GM12878 (cell line): ENCODE measurements around the gene GNAI2. TPM values are rescaled to one million over a fixed set of nuclear protein-coding genes. Genes with fewer than 3 reads are reported as not detected.

Source experiments
- ATAC-seq: fragments of 200-7000 bp; cut with Tn5 transposase; 3 replicates; pipeline ENCODE4 v1.9.1; 2020; ENCODE audit warnings: mild to moderate bottlenecking, moderate library complexity
- BruUV-seq: library from RNA; stranded (reverse); fragments of 400-500 nt; replicated peaks from 2 replicates; lab custom pipeline; 2021; lab: Mats Ljungman, UMichigan
- CTCF ChIA-PET: fragments of 300-600 bp; sonication (Branson Sonifier 250); formaldehyde crosslinking; extraction: SDS; loops from one replicate; lab custom pipeline; 2021; ENCODE audit warnings: inconsistent platforms; lab: Yijun Ruan, JAX
- POLR2A ChIA-PET: fragments of 350-600 bp; formaldehyde crosslinking; extraction: SDS; loops from one replicate; lab custom pipeline; 2021; ENCODE audit warnings: inconsistent platforms; lab: Charles Lee
- RAD21 ChIA-PET: fragments of 300-600 bp; sonication (Branson Sonifier 250); formaldehyde crosslinking; loops from one replicate; lab custom pipeline; 2023; ENCODE audit warnings: antibody characterized with exemption; ENCODE audit not compliant: unreplicated experiment; lab: Charles Lee
- SMC1A ChIA-PET: fragments of 300-600 bp; sonication (Branson Sonifier 250); formaldehyde crosslinking; loops from one replicate; lab custom pipeline; 2023; ENCODE audit not compliant: unreplicated experiment, uncharacterized antibody; lab: Charles Lee
- DNase-seq: peaks from one replicate; pipeline ENCODE4 v3.0.0-alpha.2; 2011; ENCODE audit warnings: low read depth, low spot score
- FAIRE-seq: peaks from 3 replicates; lab custom pipeline; 2011; peaks lifted over from hg19 to GRCh38; lab: Jason Lieb, UNC
- H2AFZ ChIP-seq: 2 replicates; pipeline ENCODE4 v1.6.0; 2011; ENCODE audit warnings: low read depth, low read length, control low read depth; ENCODE audit not compliant: control insufficient read depth
- H3K27ac ChIP-seq: 2 replicates; pipeline ENCODE4 v1.5.1; 2011; ENCODE audit warnings: control low read depth; ENCODE audit not compliant: control insufficient read depth, insufficient read depth
- H3K27me3 ChIP-seq, 2 experiments: replicated peaks in 1 of 2; 2 replicates each; pipeline versions ENCODE4 v1.6.0 to v1.6.1; 2011; ENCODE audit warnings: low read length in 1 of 2; ENCODE audit not compliant: control insufficient read depth in 2 of 2, insufficient read depth in 2 of 2
- H3K36me3 ChIP-seq, 2 experiments: 2 replicates each; pipeline ENCODE4 v1.5.1; 2011; ENCODE audit warnings: low read length in 1 of 2; ENCODE audit not compliant: control insufficient read depth in 2 of 2, insufficient read depth in 2 of 2
- H3K4me1 ChIP-seq: 2 replicates; pipeline ENCODE4 v1.6.1; 2011; ENCODE audit warnings: mild to moderate bottlenecking, low read length, moderate library complexity, mixed read lengths; ENCODE audit not compliant: control insufficient read depth, insufficient read depth
- H3K4me2 ChIP-seq: 2 replicates; pipeline ENCODE4 v1.6.0; 2011; ENCODE audit warnings: control low read depth; ENCODE audit not compliant: control insufficient read depth, insufficient read depth
- H3K4me3 ChIP-seq: fragments of 200-600 bp; sonication (generic); 2 replicates; pipeline ENCODE4 v1.5.1; 2016
- H3K79me2 ChIP-seq: 2 replicates; pipeline ENCODE4 v1.6.0; 2011; ENCODE audit warnings: low read length; ENCODE audit not compliant: control insufficient read depth, insufficient read depth
- H3K9ac ChIP-seq: 2 replicates; pipeline ENCODE4 v1.8.0; 2011; ENCODE audit warnings: low read length, control low read depth, mixed read lengths; ENCODE audit not compliant: control insufficient read depth, insufficient read depth
- H3K9me3 ChIP-seq: replicated peaks from 3 replicates; pipeline ENCODE4 v1.5.1; 2011; ENCODE audit warnings: mild to moderate bottlenecking, low read length; ENCODE audit not compliant: control insufficient read depth, insufficient read depth
- H4K20me1 ChIP-seq: 2 replicates; pipeline ENCODE4 v1.6.0; 2011; ENCODE audit not compliant: control insufficient read depth, insufficient read depth
- CBX5 ChIP-seq: sonication (generic); IDR thresholded peaks from 2 replicates; pipeline ENCODE4 v1.6.1; 2016; ENCODE audit warnings: low read depth, moderate library complexity, mild to moderate bottlenecking, inconsistent platforms
- CHD4 ChIP-seq: fragments of 200-600 bp; sonication (generic); IDR thresholded peaks from 2 replicates; pipeline ENCODE4 v1.6.1; 2016; ENCODE audit warnings: mild to moderate bottlenecking
- GABPA ChIP-seq: IDR thresholded peaks from 2 replicates; pipeline ENCODE4 v1.6.1; 2014; ENCODE audit warnings: antibody characterized with exemption, low read depth, mild to moderate bottlenecking, inconsistent platforms
- HCFC1 ChIP-seq: fragments of 150-350 bp; IDR thresholded peaks from 2 replicates; pipeline ENCODE4 v1.6.1; 2014; ENCODE audit warnings: low read length
- HSF1 ChIP-seq: fragments of 150-350 bp; IDR thresholded peaks from 2 replicates; pipeline ENCODE4 v1.6.1; 2014; ENCODE audit warnings: mild to moderate bottlenecking, low read depth, low read length
- POLR2AphosphoS5 ChIP-seq: IDR thresholded peaks from 2 replicates; pipeline ENCODE4 v1.6.1; 2011; ENCODE audit warnings: mild to moderate bottlenecking, low read length, inconsistent platforms
- POU2F2 ChIP-seq: IDR thresholded peaks from 3 replicates; pipeline ENCODE4 v1.6.1; 2011; ENCODE audit warnings: low read depth, mild to moderate bottlenecking, low read length, borderline replicate concordance
- RAD51 ChIP-seq: fragments of 450-650 bp; IDR thresholded peaks from 2 replicates; pipeline ENCODE4 v1.6.1; 2016; ENCODE audit warnings: moderate library complexity, mild to moderate bottlenecking, inconsistent platforms
- RUNX3 ChIP-seq: IDR thresholded peaks from 2 replicates; pipeline ENCODE4 v1.6.1; 2012; ENCODE audit warnings: low read length, inconsistent platforms
- SMC3 ChIP-seq: IDR thresholded peaks from 2 replicates; pipeline ENCODE4 v1.6.1; 2011; ENCODE audit warnings: low read length, improper control_type of control experiment, borderline replicate concordance
- SREBF1 ChIP-seq: IDR thresholded peaks from 2 replicates; pipeline ENCODE4 v1.6.1; 2012; ENCODE audit warnings: mild to moderate bottlenecking, low read length
- YY1 ChIP-seq: IDR thresholded peaks from 2 replicates; pipeline ENCODE4 v1.6.1; 2011; ENCODE audit warnings: low read depth, mild to moderate bottlenecking, low read length
- WGBS: methylation state at CpG from one replicate; pipeline ENCODE4 v1.1.6; 2016; ENCODE audit warnings: low lambda C conversion rate; ENCODE audit not compliant: insufficient replicate concordance, insufficient coverage; ENCODE audit errors: missing lambda C conversion rate; 5-methylcytosine and 5-hydroxymethylcytosine counted together
- in situ Hi-C: fragments of 300-500 bp; cut with MboI; formaldehyde crosslinking; loops from 9 replicates; pipeline ENCODE4 v1.14.3; 2018; ENCODE audit warnings: mixed read lengths
- intact Hi-C: fragments of 100-400 bp; cut with micrococcal nuclease; formaldehyde crosslinking; loops from one replicate; pipeline ENCODE4 v1.14.2; 2022; ENCODE audit not compliant: unreplicated experiment
- polyA plus RNA-seq, 11 experiments: library from polyadenylated mRNA; depleted of rRNA in 4 of 11; unstranded in 6 of 11; stranded (reverse) in 5 of 11; fragments of >200 nt; fragmentation: Nextera tagmentation in 4 of 11; fragmentation: Illumina TruSeq in 1 of 11; extraction: Ambion mirVana in 4 of 11; extraction: Trizol in 1 of 11; gene quantifications; 1 replicate in 1 of 11; 2 replicates in 10 of 11; pipeline versions ENCODE4 v1.2.1 to v1.2.3, GENCODE V29; 2011 to 2016; ENCODE audit warnings: inconsistent platforms in 2 of 11, missing spikeins in 2 of 11, low read depth in 1 of 11
- total RNA-seq, 4 experiments: library from RNA; depleted of rRNA in 3 of 4; stranded (reverse); fragments of >200 nt in 3 of 4; fragmentation: Illumina TruSeq in 1 of 4; extraction: Trizol in 1 of 4; gene quantifications; 2 replicates each; pipeline versions ENCODE4 v1.2.1 to v1.2.3, GENCODE V29; 2013 to 2021
- TF ChIP-seq, protein P1 (sequence below): fragments of 450-650 bp; IDR thresholded peaks from 2 replicates; pipeline ENCODE4 v1.6.1; 2017; ENCODE audit warnings: antibody characterized with exemption, mild to moderate bottlenecking, moderate library complexity

The GNAI2 gene
- total and polyA plus RNA-seq, 10 of the 15 experiments (the other 5 are each of a cell fraction or from before 2014, with no cell fraction given) = 5.0 to 346 (median 237) TPM

- no peaks in the 10 kb centered on the region for H3K4me1 ChIP-seq
- ChIA-PET CTCF (interaction anchor here (0.7 to 6.9 kb wide), 16 partner anchors 12 to 86 kb away, joined by 3 to 110 read pairs (median 4); partner anchors contain the start of genes GNAI2 and LSMEM2), SMC1A (interaction anchor here (1.0 to 2.9 kb wide), 4 partner anchors 20 to 79 kb away, joined by 3 to 24 read pairs (median 4); no protein-coding TSS in a partner anchor), RAD21 (interaction anchor here (1.0 to 5.6 kb wide), 3 partner anchors 34 to 72 kb away, joined by 3 to 72 read pairs (median 5); no protein-coding TSS in a partner anchor), POLR2A (no interaction called here)
- intact Hi-C loops = loop anchor here (1.0 kb wide), 2 partner anchors 34 to 81 kb away; no protein-coding TSS in a partner anchor
- 56% methylated on average over 8 of the region's 8 CpGs for WGBS
- no peak for FAIRE-seq
- H3K4me3 ChIP-seq = no peak overlapping the region
- ATAC-seq = no peak
- H3K36me3 ChIP-seq = no peaks in the 10 kb centered on the region
- no peak for DNase-seq
- no peaks in the 10 kb centered on the region for H4K20me1 ChIP-seq
- BruUV-seq = no TSS peak
- H3K79me2 ChIP-seq = no peaks in the 10 kb centered on the region
- no peak overlapping the region for H2AFZ ChIP-seq
- TF ChIP-seq GABPA (no peak), HSF1 (no peak), POU2F2 (no peak)
- H3K9ac ChIP-seq = no peak overlapping the region
- in situ Hi-C loops = loop anchor here (5.0 kb wide), 1 partner anchor 35 kb away; no protein-coding TSS in a partner anchor
- H3K27me3 ChIP-seq = no peaks in the 10 kb centered on the region; a peak in 2 of 4 replicates
- no peaks in the 10 kb centered on the region for H3K9me3 ChIP-seq
- no peak overlapping the region for H3K27ac ChIP-seq
- H3K4me2 ChIP-seq = no peak overlapping the region
These were observed 43.9 kb upstream of the GNAI2 start for GRCh38 chr3:50192124-50192523.

- 25% methylated on average over 21 of the region's 21 CpGs for WGBS
- H3K9ac ChIP-seq = no peak overlapping the region
- no peak overlapping the region for H3K4me3 ChIP-seq
- H3K4me2 ChIP-seq = no peak overlapping the region
- H4K20me1 ChIP-seq = no peaks in the 10 kb centered on the region
- in situ Hi-C loops (loop anchor here (5.0 kb wide), 1 partner anchor 35 kb away; no protein-coding TSS in a partner anchor), intact Hi-C loops (loop anchor here (1.0 kb wide), 2 partner anchors 34 to 81 kb away; no protein-coding TSS in a partner anchor)
- RAD21 ChIA-PET = interaction anchor here (1.0 to 5.6 kb wide), 3 partner anchors 33 to 72 kb away, joined by 3 to 72 read pairs (median 5); no protein-coding TSS in a partner anchor
- SMC1A ChIA-PET = interaction anchor here (1.0 to 2.9 kb wide), 4 partner anchors 19 to 79 kb away, joined by 3 to 24 read pairs (median 4); no protein-coding TSS in a partner anchor
- ATAC-seq = peak; percentile 79
- no peaks in the 10 kb centered on the region; a peak in 2 of 4 replicates for H3K27me3 ChIP-seq
- no peak overlapping the region for H2AFZ ChIP-seq
- no peaks in the 10 kb centered on the region for H3K79me2 ChIP-seq
- no peaks in the 10 kb centered on the region for H3K9me3 ChIP-seq
- H3K27ac ChIP-seq = no peak overlapping the region
- peak; percentile 86 for FAIRE-seq
- H3K36me3 ChIP-seq = no peaks in the 10 kb centered on the region
- DNase-seq = peak; percentile 16
- CTCF ChIA-PET = interaction anchor here (0.7 to 6.9 kb wide), 15 partner anchors 13 to 86 kb away, joined by 3 to 110 read pairs (median 4); partner anchors contain the start of genes GNAI2 and LSMEM2
- no peaks in the 10 kb centered on the region for H3K4me1 ChIP-seq
- POLR2A ChIA-PET = no interaction called here
- no TSS peak for BruUV-seq
- no peak for TF ChIP-seq CBX5
- 0 out of 2 replicates have a peak, but pooled peaks have one; percentile 37 for TF ChIP-seq HCFC1
- TF ChIP-seq, protein P1, sequence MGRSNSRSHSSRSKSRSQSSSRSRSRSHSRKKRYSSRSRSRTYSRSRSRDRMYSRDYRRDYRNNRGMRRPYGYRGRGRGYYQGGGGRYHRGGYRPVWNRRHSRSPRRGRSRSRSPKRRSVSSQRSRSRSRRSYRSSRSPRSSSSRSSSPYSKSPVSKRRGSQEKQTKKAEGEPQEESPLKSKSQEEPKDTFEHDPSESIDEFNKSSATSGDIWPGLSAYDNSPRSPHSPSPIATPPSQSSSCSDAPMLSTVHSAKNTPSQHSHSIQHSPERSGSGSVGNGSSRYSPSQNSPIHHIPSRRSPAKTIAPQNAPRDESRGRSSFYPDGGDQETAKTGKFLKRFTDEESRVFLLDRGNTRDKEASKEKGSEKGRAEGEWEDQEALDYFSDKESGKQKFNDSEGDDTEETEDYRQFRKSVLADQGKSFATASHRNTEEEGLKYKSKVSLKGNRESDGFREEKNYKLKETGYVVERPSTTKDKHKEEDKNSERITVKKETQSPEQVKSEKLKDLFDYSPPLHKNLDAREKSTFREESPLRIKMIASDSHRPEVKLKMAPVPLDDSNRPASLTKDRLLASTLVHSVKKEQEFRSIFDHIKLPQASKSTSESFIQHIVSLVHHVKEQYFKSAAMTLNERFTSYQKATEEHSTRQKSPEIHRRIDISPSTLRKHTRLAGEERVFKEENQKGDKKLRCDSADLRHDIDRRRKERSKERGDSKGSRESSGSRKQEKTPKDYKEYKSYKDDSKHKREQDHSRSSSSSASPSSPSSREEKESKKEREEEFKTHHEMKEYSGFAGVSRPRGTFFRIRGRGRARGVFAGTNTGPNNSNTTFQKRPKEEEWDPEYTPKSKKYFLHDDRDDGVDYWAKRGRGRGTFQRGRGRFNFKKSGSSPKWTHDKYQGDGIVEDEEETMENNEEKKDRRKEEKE = no peak
- peak; percentile 97 for TF ChIP-seq SMC3
- no peak for TF ChIP-seq RAD51
- no peak for TF ChIP-seq SREBF1
- peak; percentile 44; the same call in 1 of the 2 replicates for TF ChIP-seq YY1
- no peak for TF ChIP-seq CHD4
- TF ChIP-seq POLR2AphosphoS5 = no peak
- peak; percentile 71 for TF ChIP-seq RUNX3
These were observed 43.3 kb upstream of the GNAI2 start for GRCh38 chr3:50192689-50193141.
